GM12878 (cell line): Measurements from ENCODE around the gene NECAB3. TPM values are rescaled to one million over a fixed set of nuclear protein-coding genes. Genes with fewer than 3 reads are reported as not detected.

Experiments
- CBFB ChIP-seq: IDR thresholded peaks from 2 replicates; pipeline ENCODE4 v1.6.1; 2016; ENCODE audit warnings: antibody characterized with exemption, low read depth
- CBX3 ChIP-seq: fragments of 200-600 bp; sonication (generic); IDR thresholded peaks from 2 replicates; pipeline ENCODE4 v1.6.1; 2016; ENCODE audit warnings: low read depth, borderline replicate concordance
- CREB1 ChIP-seq: IDR thresholded peaks from 2 replicates; pipeline ENCODE4 v1.6.1; 2012; ENCODE audit warnings: low read depth, mild to moderate bottlenecking, inconsistent platforms
- ETV6 ChIP-seq, 2 experiments: fragments of 450-650 bp in 1 of 2; IDR thresholded peaks in 1 of 2; conservative IDR thresholded peaks in 1 of 2; 2 replicates each; pipeline ENCODE4 v1.6.1; 2014; ENCODE audit warnings: antibody characterized with exemption in 1 of 2, borderline replicate concordance in 1 of 2, low read depth in 1 of 2, mild to moderate bottlenecking in 1 of 2, moderate library complexity in 1 of 2
- FOXM1 ChIP-seq: IDR thresholded peaks from 2 replicates; pipeline ENCODE4 v1.6.1; 2012; ENCODE audit warnings: low read depth, mild to moderate bottlenecking, inconsistent platforms, low read length, moderate library complexity
- HDAC6 ChIP-seq: fragments of 200-600 bp; sonication (generic); IDR thresholded peaks from one replicate; pipeline ENCODE4 v1.8.0; 2017; ENCODE audit warnings: antibody characterized with exemption; ENCODE audit not compliant: unreplicated experiment
- IKZF1 ChIP-seq: fragments of 450-650 bp; conservative IDR thresholded peaks from 2 replicates; pipeline ENCODE4 v1.6.1; 2017; ENCODE audit warnings: antibody characterized with exemption, mild to moderate bottlenecking
- JUNB ChIP-seq: IDR thresholded peaks from 2 replicates; pipeline ENCODE4 v1.6.1; 2016; ENCODE audit warnings: antibody characterized with exemption, mild to moderate bottlenecking
- MTA2 ChIP-seq: fragments of 450-650 bp; IDR thresholded peaks from 2 replicates; pipeline ENCODE4 v1.6.1; 2016; ENCODE audit warnings: low read depth, mild to moderate bottlenecking, moderate library complexity
- NFYB ChIP-seq: IDR thresholded peaks from 2 replicates; pipeline ENCODE4 v1.6.1; 2011; ENCODE audit warnings: low read depth, mild to moderate bottlenecking, low read length, improper control_type of control experiment, moderate library complexity; ENCODE audit not compliant: insufficient read depth
- RCOR1 ChIP-seq: conservative IDR thresholded peaks from 2 replicates; pipeline ENCODE4 v1.6.1; 2012; ENCODE audit warnings: low read depth, low read length, improper control_type of control experiment
- TARDBP ChIP-seq: IDR thresholded peaks from 2 replicates; pipeline ENCODE4 v1.6.1; 2016; ENCODE audit warnings: borderline replicate concordance
- WRNIP1 ChIP-seq: IDR thresholded peaks from 2 replicates; pipeline ENCODE4 v1.6.1; 2011; ENCODE audit warnings: low read depth, low read length, improper control_type of control experiment, borderline replicate concordance
- ZNF217 ChIP-seq: fragments of 450-650 bp; IDR thresholded peaks from 2 replicates; pipeline ENCODE4 v1.6.1; 2017; ENCODE audit warnings: antibody characterized with exemption, mild to moderate bottlenecking
- ZNF384 ChIP-seq: IDR thresholded peaks from 2 replicates; pipeline ENCODE4 v1.6.1; 2012; ENCODE audit warnings: low read depth, mild to moderate bottlenecking, low read length, improper control_type of control experiment, borderline replicate concordance
- ZNF622 ChIP-seq: fragments of 450-650 bp; IDR thresholded peaks from 2 replicates; pipeline ENCODE4 v1.6.1; 2017; ENCODE audit warnings: mild to moderate bottlenecking, inconsistent platforms
- polyA plus RNA-seq, 11 experiments: library from polyadenylated mRNA; depleted of rRNA in 4 of 11; unstranded in 6 of 11; stranded (reverse) in 5 of 11; fragments of >200 nt; fragmentation: Nextera tagmentation in 4 of 11; fragmentation: Illumina TruSeq in 1 of 11; extraction: Ambion mirVana in 4 of 11; extraction: Trizol in 1 of 11; gene quantifications; 1 replicate in 1 of 11; 2 replicates in 10 of 11; pipeline versions ENCODE4 v1.2.1 to v1.2.3, GENCODE V29; 2011 to 2016; ENCODE audit warnings: inconsistent platforms in 2 of 11, missing spikeins in 2 of 11, low read depth in 1 of 11
- total RNA-seq, 4 experiments: library from RNA; depleted of rRNA in 3 of 4; stranded (reverse); fragments of >200 nt in 3 of 4; fragmentation: Illumina TruSeq in 1 of 4; extraction: Trizol in 1 of 4; gene quantifications; 2 replicates each; pipeline versions ENCODE4 v1.2.1 to v1.2.3, GENCODE V29; 2013 to 2021
- TF ChIP-seq, protein P1 (sequence below): IDR thresholded peaks from 2 replicates; pipeline ENCODE4 v1.6.1; 2012; ENCODE audit warnings: low read depth, low read length, improper control_type of control experiment
- TF ChIP-seq, protein P2 (sequence below): fragments of 450-650 bp; IDR thresholded peaks from 2 replicates; pipeline ENCODE4 v1.6.1; 2017; ENCODE audit warnings: mild to moderate bottlenecking, low read depth, inconsistent platforms; ENCODE audit not compliant: poor library complexity, severe bottlenecking
- TF ChIP-seq, protein P3 (sequence below): fragments of 450-650 bp; IDR thresholded peaks from 2 replicates; pipeline ENCODE4 v1.6.1; 2017; ENCODE audit warnings: low read depth, mild to moderate bottlenecking, moderate library complexity
- TF ChIP-seq, protein P4 (sequence below): fragments of 450-650 bp; IDR thresholded peaks from 2 replicates; pipeline ENCODE4 v1.6.1; 2014; ENCODE audit warnings: mild to moderate bottlenecking
- TF ChIP-seq, protein P5 (sequence below): IDR thresholded peaks from 2 replicates; pipeline ENCODE4 v1.6.1; 2011; ENCODE audit warnings: borderline replicate concordance, low read depth, mild to moderate bottlenecking, moderate library complexity, low read length; ENCODE audit not compliant: insufficient read depth, poor library complexity, severe bottlenecking

The NECAB3 gene
- total and polyA plus RNA-seq, 10 of the 15 experiments (the other 5 are each of a cell fraction or from before 2014, with no cell fraction given) = 0.21 to 17.0 (median 7.2) TPM

DNA sequence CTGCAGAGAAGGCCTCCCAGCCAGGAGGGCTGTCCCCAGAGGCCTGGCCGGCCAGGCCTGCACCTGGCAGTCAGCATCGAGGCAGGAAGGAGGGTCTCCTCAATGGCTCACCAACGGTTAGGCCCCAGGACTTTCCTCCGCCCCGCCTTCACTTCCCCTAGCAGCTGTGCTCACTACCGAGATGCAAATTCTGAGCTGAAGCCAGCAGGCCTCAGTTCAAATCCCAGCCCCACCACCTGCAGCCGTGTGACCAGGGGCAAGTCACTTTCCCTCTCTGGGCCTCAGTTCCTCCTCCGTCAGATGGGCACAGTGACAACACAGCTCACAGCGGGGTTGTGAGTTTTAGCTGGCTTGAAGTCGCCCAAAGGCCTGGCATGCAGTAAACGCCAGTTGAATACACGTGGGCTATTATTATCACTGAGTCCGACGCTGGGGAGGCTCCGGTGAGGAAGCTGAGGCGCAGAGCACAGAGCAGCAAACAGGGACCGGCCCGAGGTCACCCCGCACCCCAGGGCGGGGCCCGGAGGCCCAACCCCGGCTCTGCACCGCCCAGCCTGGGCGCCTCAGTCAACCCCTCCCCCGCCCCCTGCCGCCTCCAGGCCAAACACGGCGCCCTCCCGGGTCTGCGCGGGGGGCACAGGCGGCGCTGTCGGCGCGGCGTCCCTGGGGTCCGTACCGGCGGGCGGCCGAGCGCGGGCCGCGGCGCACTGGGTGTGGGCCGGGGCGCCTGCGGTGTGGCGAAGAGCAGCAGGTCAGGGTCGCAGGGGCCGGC, 11.3 kb upstream of the NECAB3 start (continued):
- TF ChIP-seq, protein P1, sequence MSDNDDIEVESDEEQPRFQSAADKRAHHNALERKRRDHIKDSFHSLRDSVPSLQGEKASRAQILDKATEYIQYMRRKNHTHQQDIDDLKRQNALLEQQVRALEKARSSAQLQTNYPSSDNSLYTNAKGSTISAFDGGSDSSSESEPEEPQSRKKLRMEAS = no peak
- no peak for TF ChIP-seq WRNIP1
- no peak for TF ChIP-seq ETV6 (conservative IDR thresholded peaks at IDR 0.05 in 1 of 2, IDR thresholded peaks at IDR 0.05 in 1 of 2; ENCODE audit: borderline replicate concordance in 1 of 2, low read depth in 1 of 2)
- no peak for TF ChIP-seq FOXM1
- no peak for TF ChIP-seq ZNF384
- TF ChIP-seq CREB1 = 0 out of 2 replicates have a peak, but pooled peaks have one; percentile 12
- no peak for TF ChIP-seq CBFB
- TF ChIP-seq MTA2 = no peak
- no peak for TF ChIP-seq TARDBP
- no peak for TF ChIP-seq ZNF622
- TF ChIP-seq CBX3 = no peak
- TF ChIP-seq, protein P2, sequence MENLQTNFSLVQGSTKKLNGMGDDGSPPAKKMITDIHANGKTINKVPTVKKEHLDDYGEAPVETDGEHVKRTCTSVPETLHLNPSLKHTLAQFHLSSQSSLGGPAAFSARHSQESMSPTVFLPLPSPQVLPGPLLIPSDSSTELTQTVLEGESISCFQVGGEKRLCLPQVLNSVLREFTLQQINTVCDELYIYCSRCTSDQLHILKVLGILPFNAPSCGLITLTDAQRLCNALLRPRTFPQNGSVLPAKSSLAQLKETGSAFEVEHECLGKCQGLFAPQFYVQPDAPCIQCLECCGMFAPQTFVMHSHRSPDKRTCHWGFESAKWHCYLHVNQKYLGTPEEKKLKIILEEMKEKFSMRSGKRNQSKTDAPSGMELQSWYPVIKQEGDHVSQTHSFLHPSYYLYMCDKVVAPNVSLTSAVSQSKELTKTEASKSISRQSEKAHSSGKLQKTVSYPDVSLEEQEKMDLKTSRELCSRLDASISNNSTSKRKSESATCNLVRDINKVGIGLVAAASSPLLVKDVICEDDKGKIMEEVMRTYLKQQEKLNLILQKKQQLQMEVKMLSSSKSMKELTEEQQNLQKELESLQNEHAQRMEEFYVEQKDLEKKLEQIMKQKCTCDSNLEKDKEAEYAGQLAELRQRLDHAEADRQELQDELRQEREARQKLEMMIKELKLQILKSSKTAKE = no peak
- TF ChIP-seq, protein P3, sequence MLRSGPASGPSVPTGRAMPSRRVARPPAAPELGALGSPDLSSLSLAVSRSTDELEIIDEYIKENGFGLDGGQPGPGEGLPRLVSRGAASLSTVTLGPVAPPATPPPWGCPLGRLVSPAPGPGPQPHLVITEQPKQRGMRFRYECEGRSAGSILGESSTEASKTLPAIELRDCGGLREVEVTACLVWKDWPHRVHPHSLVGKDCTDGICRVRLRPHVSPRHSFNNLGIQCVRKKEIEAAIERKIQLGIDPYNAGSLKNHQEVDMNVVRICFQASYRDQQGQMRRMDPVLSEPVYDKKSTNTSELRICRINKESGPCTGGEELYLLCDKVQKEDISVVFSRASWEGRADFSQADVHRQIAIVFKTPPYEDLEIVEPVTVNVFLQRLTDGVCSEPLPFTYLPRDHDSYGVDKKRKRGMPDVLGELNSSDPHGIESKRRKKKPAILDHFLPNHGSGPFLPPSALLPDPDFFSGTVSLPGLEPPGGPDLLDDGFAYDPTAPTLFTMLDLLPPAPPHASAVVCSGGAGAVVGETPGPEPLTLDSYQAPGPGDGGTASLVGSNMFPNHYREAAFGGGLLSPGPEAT = no peak
- TF ChIP-seq HDAC6 = no peak
- no peak for TF ChIP-seq NFYB
- TF ChIP-seq IKZF1 = no peak
- TF ChIP-seq, protein P4, sequence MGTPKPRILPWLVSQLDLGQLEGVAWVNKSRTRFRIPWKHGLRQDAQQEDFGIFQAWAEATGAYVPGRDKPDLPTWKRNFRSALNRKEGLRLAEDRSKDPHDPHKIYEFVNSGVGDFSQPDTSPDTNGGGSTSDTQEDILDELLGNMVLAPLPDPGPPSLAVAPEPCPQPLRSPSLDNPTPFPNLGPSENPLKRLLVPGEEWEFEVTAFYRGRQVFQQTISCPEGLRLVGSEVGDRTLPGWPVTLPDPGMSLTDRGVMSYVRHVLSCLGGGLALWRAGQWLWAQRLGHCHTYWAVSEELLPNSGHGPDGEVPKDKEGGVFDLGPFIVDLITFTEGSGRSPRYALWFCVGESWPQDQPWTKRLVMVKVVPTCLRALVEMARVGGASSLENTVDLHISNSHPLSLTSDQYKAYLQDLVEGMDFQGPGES = no peak
- no peak for TF ChIP-seq RCOR1
- TF ChIP-seq JUNB = no peak
- TF ChIP-seq, protein P5, sequence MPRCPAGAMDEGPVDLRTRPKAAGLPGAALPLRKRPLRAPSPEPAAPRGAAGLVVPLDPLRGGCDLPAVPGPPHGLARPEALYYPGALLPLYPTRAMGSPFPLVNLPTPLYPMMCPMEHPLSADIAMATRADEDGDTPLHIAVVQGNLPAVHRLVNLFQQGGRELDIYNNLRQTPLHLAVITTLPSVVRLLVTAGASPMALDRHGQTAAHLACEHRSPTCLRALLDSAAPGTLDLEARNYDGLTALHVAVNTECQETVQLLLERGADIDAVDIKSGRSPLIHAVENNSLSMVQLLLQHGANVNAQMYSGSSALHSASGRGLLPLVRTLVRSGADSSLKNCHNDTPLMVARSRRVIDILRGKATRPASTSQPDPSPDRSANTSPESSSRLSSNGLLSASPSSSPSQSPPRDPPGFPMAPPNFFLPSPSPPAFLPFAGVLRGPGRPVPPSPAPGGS = no peak
- TF ChIP-seq ZNF217 = no peak
